Lower leg skin (tissue), 3 donors: Measurements from ENCODE around the gene MYPN.

Source experiments
- POLR2A ChIP-seq, 2 donors: fragments of 450-650 bp; IDR thresholded peaks; one replicate each; pipeline ENCODE4 v1.6.1; 2016 to 2017; ENCODE audit warnings: antibody characterized with exemption in 2 of 2, mild to moderate bottlenecking in 1 of 2, moderate library complexity in 1 of 2
- TF ChIP-seq, protein P1 (sequence below), 3 donors: fragments of 450-650 bp; IDR thresholded peaks; one replicate each; pipeline ENCODE4 v1.5.1; 2016; ENCODE audit warnings: antibody characterized with exemption in 3 of 3, mild to moderate bottlenecking in 3 of 3, moderate library complexity in 2 of 3

DNA sequence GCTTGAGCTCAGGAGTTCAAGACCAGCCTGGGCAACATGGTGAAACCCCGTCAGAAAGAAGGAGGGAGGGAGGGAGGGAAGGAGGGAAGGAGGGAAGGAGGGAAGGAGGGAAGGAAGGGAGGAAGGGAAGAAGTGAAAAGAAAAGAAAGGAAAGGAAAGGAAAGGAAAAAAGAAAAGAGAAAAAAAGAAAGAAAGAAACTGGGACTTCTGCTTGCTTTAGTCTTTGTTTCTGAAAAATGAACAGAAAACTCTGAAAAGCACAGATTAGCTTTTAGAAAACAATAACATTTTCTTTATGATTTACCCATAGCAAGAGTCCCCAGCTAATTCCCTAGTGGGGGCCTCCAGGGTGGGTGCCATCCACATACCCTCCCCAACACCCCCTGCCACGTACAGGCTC lies 75.8 kb downstream of the MYPN start:
- TF ChIP-seq, protein P1, sequence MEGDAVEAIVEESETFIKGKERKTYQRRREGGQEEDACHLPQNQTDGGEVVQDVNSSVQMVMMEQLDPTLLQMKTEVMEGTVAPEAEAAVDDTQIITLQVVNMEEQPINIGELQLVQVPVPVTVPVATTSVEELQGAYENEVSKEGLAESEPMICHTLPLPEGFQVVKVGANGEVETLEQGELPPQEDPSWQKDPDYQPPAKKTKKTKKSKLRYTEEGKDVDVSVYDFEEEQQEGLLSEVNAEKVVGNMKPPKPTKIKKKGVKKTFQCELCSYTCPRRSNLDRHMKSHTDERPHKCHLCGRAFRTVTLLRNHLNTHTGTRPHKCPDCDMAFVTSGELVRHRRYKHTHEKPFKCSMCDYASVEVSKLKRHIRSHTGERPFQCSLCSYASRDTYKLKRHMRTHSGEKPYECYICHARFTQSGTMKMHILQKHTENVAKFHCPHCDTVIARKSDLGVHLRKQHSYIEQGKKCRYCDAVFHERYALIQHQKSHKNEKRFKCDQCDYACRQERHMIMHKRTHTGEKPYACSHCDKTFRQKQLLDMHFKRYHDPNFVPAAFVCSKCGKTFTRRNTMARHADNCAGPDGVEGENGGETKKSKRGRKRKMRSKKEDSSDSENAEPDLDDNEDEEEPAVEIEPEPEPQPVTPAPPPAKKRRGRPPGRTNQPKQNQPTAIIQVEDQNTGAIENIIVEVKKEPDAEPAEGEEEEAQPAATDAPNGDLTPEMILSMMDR (IDR thresholded peaks at IDR 0.05) = no peak
- no peak for TF ChIP-seq POLR2A (IDR thresholded peaks at IDR 0.05)
